ENCODE measurements around the gene PRKCA. TPM values are rescaled to one million over a fixed set of nuclear protein-coding genes. Genes with fewer than 3 reads are reported as not detected.

Gene PRKCA
- total and polyA plus RNA-seq, 2 of the 13 experiments (the other 11 are each of a cell fraction or from before 2014, with no cell fraction given), result 18.5 to 21.5 TPM

- no peaks in the 10 kb centered on the region for H4K20me1 ChIP-seq (ENCODE audit: insufficient read depth, low read length)
- no peak for FAIRE-seq
- POLR2A ChIA-PET, result no interaction called here
- peaks cover 14% of the 10 kb centered on the region for H3K79me2 ChIP-seq (ENCODE audit: insufficient read depth, low read length)
- no peaks in the 10 kb centered on the region for H3K27me3 ChIP-seq (ENCODE audit: control insufficient read depth in 1 of 2, insufficient read depth in 2 of 2, low read length in 2 of 2)
- H3K27ac ChIP-seq (ENCODE audit: extremely low read length, insufficient read depth, low read length), result no peak overlapping the region
- no peak overlapping the region for H3K4me3 ChIP-seq (replicated peaks in 1 of 3; ENCODE audit: insufficient read depth in 1 of 3, low read depth in 2 of 3, low read length in 3 of 3)
- no TSS peak for BruUV-seq (replicated peaks)
- peaks cover 9% of the 10 kb centered on the region; the same call in 1 of the 2 replicates for H3K9me3 ChIP-seq (ENCODE audit: low read length)
- no peaks in the 10 kb centered on the region for H3K36me3 ChIP-seq (replicated peaks in 1 of 2; ENCODE audit: control insufficient read depth in 1 of 2, insufficient read depth in 2 of 2, low read length in 2 of 2)
- CTCF ChIA-PET (ENCODE audit: low intra/inter-chr PET ratio, low total read pairs), result no interaction called here
- DNase-seq (ENCODE audit: low spot score), result no peak
- no peak for TF ChIP-seq MLX (CRISPR knock-in tag; IDR thresholded peaks at IDR 0.05)
- no peak for TF ChIP-seq FUBP1 (CRISPR knock-in tag; IDR thresholded peaks at IDR 0.05; ENCODE audit: borderline replicate concordance)
- no peak for TF ChIP-seq ZNF251 (CRISPR knock-in tag; IDR thresholded peaks at IDR 0.05)
- TF ChIP-seq CENPT (CRISPR knock-in tag; IDR thresholded peaks at IDR 0.05; ENCODE audit: low read depth), result no peak
- no peak for TF ChIP-seq KLF16 (CRISPR knock-in tag; IDR thresholded peaks at IDR 0.05)
- TF ChIP-seq PRDM15 (CRISPR knock-in tag; IDR thresholded peaks at IDR 0.05), result no peak
- no peak for TF ChIP-seq ZBTB39 (CRISPR knock-in tag; IDR thresholded peaks at IDR 0.05)
- TF ChIP-seq GLI4 (CRISPR knock-in tag; IDR thresholded peaks at IDR 0.05; ENCODE audit: borderline replicate concordance), result no peak
- TF ChIP-seq ATF5 (CRISPR knock-in tag; IDR thresholded peaks at IDR 0.05; ENCODE audit: low read depth), result no peak
- TF ChIP-seq KMT2B (CRISPR knock-in tag; IDR thresholded peaks at IDR 0.05), result no peak
- TF ChIP-seq ZNF768 (CRISPR knock-in tag; IDR thresholded peaks at IDR 0.05), result no peak
- TF ChIP-seq CEBPG (CRISPR knock-in tag; IDR thresholded peaks at IDR 0.05), result no peak
- no peak for TF ChIP-seq ZNF777 (CRISPR knock-in tag; IDR thresholded peaks at IDR 0.05)
- H2AFZ ChIP-seq (ENCODE audit: low read length), result no peak overlapping the region
- H3K4me2 ChIP-seq (ENCODE audit: low read depth, low read length), result no peak overlapping the region
- H3K9ac ChIP-seq (ENCODE audit: insufficient read depth, low read depth, low read length), result no peak overlapping the region
- in situ Hi-C loops (cut with HindIII; ENCODE audit: extremely low pct_ligation_motif_present, low pct_unique_long_range_greater_than_20kb) (no loop called here), intact Hi-C loops (cut with micrococcal nuclease; ENCODE audit: unreplicated experiment) (loop anchor here (10.0 kb wide), 1 partner anchor 110 kb away; no protein-coding TSS in a partner anchor)
- no peak for ATAC-seq
- peaks cover 45% of the 10 kb centered on the region for H3K4me1 ChIP-seq (ENCODE audit: insufficient read depth, low read length)
- 97% methylated on average over 10 of the region's 10 CpGs for WGBS (ENCODE audit: low lambda C conversion rate)
Measured at GRCh38 chr17:66455060-66455459, 152.6 kb downstream of the PRKCA start.

All from HepG2 (cell line).